ENCODE measurements around the gene RPS6KA5. TPM values are rescaled to one million over a fixed set of nuclear protein-coding genes. Genes with fewer than 3 reads are reported as not detected.

RPS6KA5 gene
- total RNA-seq, 1 donor from 2014 or later, result 4.4 TPM

DNA sequence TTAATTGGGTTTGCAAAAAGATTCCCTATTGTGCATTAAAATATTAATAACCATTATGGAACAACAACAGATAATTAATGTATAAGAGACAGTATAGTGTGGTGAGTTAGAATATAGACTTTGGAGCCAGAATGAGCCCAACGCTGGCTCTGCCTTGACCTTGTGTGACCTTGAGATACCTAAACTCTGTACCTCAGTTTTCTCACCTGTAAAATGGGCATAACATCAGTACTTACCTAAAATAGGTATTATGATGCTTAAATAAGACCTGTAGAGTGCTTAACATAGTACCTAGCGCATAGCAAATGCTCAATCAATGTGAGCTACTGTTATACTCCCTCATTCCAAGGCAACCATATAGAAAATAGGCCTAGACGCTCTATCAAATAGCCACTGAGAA lies 153.3 kb downstream of the RPS6KA5 start:
- no peaks in the 10 kb centered on the region for H3K9me3 Mint-ChIP-seq (ENCODE audit: low read depth)
- no peak overlapping the region for H3K27ac Mint-ChIP-seq
- no peak overlapping the region for H3K4me3 Mint-ChIP-seq (ENCODE audit: low read depth)
- no peaks in the 10 kb centered on the region for H3K4me1 Mint-ChIP-seq (ENCODE audit: low read depth)
- H3K36me3 Mint-ChIP-seq (ENCODE audit: insufficient read depth), result no peaks in the 10 kb centered on the region
- no peak for DNase-seq (ENCODE audit: low spot score, unreplicated experiment)
- TF ChIP-seq, protein P1, sequence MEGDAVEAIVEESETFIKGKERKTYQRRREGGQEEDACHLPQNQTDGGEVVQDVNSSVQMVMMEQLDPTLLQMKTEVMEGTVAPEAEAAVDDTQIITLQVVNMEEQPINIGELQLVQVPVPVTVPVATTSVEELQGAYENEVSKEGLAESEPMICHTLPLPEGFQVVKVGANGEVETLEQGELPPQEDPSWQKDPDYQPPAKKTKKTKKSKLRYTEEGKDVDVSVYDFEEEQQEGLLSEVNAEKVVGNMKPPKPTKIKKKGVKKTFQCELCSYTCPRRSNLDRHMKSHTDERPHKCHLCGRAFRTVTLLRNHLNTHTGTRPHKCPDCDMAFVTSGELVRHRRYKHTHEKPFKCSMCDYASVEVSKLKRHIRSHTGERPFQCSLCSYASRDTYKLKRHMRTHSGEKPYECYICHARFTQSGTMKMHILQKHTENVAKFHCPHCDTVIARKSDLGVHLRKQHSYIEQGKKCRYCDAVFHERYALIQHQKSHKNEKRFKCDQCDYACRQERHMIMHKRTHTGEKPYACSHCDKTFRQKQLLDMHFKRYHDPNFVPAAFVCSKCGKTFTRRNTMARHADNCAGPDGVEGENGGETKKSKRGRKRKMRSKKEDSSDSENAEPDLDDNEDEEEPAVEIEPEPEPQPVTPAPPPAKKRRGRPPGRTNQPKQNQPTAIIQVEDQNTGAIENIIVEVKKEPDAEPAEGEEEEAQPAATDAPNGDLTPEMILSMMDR (IDR thresholded peaks at IDR 0.05; ENCODE audit: unreplicated experiment), result no peak
- H3K27me3 Mint-ChIP-seq, result no peaks in the 10 kb centered on the region

- TF ChIP-seq, protein P1 (IDR thresholded peaks at IDR 0.05; ENCODE audit: unreplicated experiment), result no peak
- no peaks in the 10 kb centered on the region for H3K36me3 Mint-ChIP-seq (ENCODE audit: insufficient read depth)
- no peaks in the 10 kb centered on the region for H3K9me3 Mint-ChIP-seq (ENCODE audit: low read depth)
- H3K27ac Mint-ChIP-seq, result no peak overlapping the region
- no peaks in the 10 kb centered on the region for H3K27me3 Mint-ChIP-seq
- H3K4me3 Mint-ChIP-seq (ENCODE audit: low read depth), result no peak overlapping the region
- DNase-seq (ENCODE audit: low spot score, unreplicated experiment), result no peak
- no peaks in the 10 kb centered on the region for H3K4me1 Mint-ChIP-seq (ENCODE audit: low read depth)
These were observed 154.9 kb downstream of the RPS6KA5 start for GRCh38 chr14:90905531-90905930.

DNA sequence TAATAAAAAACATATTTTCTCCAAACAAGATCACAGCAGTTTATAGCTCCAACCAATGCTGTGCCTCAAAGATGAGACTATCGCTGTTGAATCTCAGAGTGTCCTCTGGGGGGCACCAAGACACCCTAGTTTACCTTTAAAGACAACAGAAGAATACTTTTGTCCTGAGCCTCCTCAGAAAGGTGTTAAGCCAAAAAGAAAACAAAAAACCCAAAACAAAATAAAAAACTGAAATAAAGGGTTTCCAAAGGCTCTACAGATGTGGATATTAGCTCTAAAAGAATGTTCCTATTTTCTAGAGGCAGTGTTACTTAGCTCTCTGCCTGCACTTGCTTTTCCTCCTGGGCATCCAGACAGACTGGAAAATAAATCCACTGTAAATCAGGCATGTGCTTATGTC lies 157.3 kb downstream of the RPS6KA5 start:
- TF ChIP-seq, protein P1 (IDR thresholded peaks at IDR 0.05; ENCODE audit: unreplicated experiment), result peak; percentile 81
- Mint-ChIP-seq H3K27ac (no peak overlapping the region), H3K27me3 (no peaks in the 10 kb centered on the region), H3K36me3 (ENCODE audit: insufficient read depth) (no peaks in the 10 kb centered on the region), H3K4me1 (ENCODE audit: low read depth) (no peaks in the 10 kb centered on the region), H3K9me3 (ENCODE audit: low read depth) (no peaks in the 10 kb centered on the region), H3K4me3 (ENCODE audit: low read depth) (no peak overlapping the region)
- DNase-seq (ENCODE audit: low spot score, unreplicated experiment), result peak; percentile 20

DNA sequence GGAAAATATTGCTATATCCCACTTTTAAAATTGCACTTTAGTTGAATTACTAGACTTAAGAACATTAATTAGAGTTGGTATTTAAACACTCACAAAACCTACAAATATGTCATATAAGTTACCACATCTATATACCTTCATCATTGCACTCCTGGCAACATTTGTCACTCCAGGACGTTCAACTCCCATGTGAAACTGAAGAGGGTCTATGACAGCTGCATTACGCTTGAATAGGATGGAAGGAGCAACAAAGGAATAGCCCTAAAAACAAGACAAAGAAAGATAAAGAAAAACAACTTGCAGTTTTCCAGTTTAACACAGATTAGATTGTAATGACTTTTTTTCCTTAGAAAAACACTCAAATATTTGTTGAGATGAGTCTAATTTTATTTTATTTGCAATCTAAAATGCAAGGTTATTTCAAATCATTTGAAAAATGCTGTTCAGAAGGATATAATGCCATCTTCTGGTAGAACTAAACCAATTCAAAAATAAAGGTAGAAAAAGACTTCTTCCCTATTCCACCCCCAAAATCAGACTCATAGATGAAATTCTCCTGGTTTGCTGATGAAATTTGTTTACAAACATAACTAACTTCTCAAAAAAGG lies 159.9 kb downstream of the RPS6KA5 start:
- H3K4me3 Mint-ChIP-seq (ENCODE audit: low read depth), result no peak overlapping the region
- no peaks in the 10 kb centered on the region for H3K27me3 Mint-ChIP-seq
- no peak for DNase-seq (ENCODE audit: low spot score, unreplicated experiment)

GRCh38 chr14:90897022-90897421 lies 163.4 kb downstream of the RPS6KA5 start:
- Mint-ChIP-seq H3K27me3 (no peaks in the 10 kb centered on the region), H3K27ac (no peak overlapping the region), H3K4me3 (ENCODE audit: low read depth) (no peak overlapping the region), H3K36me3 (ENCODE audit: insufficient read depth) (no peaks in the 10 kb centered on the region), H3K9me3 (ENCODE audit: low read depth) (no peaks in the 10 kb centered on the region), H3K4me1 (ENCODE audit: low read depth) (no peaks in the 10 kb centered on the region)
- no peak for DNase-seq (ENCODE audit: low spot score, unreplicated experiment)
- TF ChIP-seq, protein P1 (IDR thresholded peaks at IDR 0.05; ENCODE audit: unreplicated experiment), result no peak

More for the DNA sequence above, 159.9 kb downstream of the RPS6KA5 start:
- no peaks in the 10 kb centered on the region for H3K4me1 Mint-ChIP-seq (ENCODE audit: low read depth)
- H3K36me3 Mint-ChIP-seq (ENCODE audit: insufficient read depth), result no peaks in the 10 kb centered on the region
- H3K9me3 Mint-ChIP-seq (ENCODE audit: low read depth), result no peaks in the 10 kb centered on the region
- H3K27ac Mint-ChIP-seq, result no peak overlapping the region
- TF ChIP-seq, protein P1 (IDR thresholded peaks at IDR 0.05; ENCODE audit: unreplicated experiment), result peak; percentile 8
